HEK293 (cell line): Measurements from ENCODE around the gene C4orf36.

Experiments
- CTCF ChIA-PET: fragments of 350-600 bp; formaldehyde crosslinking; extraction: SDS; loops from one replicate; lab custom pipeline; 2021; ENCODE audit warnings: antibody characterized with exemption; lab: Yijun Ruan, JAX
- POLR2A ChIA-PET: fragments of 300-600 bp; formaldehyde crosslinking; extraction: SDS; loops from one replicate; lab custom pipeline; 2020; ENCODE audit warnings: antibody characterized with exemption, inconsistent platforms; lab: Yijun Ruan, JAX
- H3K27ac ChIP-seq: fragments of 200-500 bp; sonication (Bioruptor generic); 2 replicates; pipeline ENCODE4 v1.5.1; 2014; ENCODE audit warnings: low read depth, low read length, control low read depth, inconsistent platforms; ENCODE audit errors: extremely low read depth
- H3K36me3 ChIP-seq, 2 experiments: fragments of 200-500 bp in 1 of 2; sonication (Bioruptor generic) in 1 of 2; 1 replicate in 1 of 2; 2 replicates in 1 of 2; pipeline ENCODE4 v1.5.1; 2014 to 2017; ENCODE audit warnings: inconsistent platforms in 2 of 2, low read length in 2 of 2; ENCODE audit not compliant: control insufficient read depth in 2 of 2, insufficient read depth in 1 of 2
- H3K4me1 ChIP-seq: fragments of 200-500 bp; sonication (Bioruptor generic); 2 replicates; pipeline ENCODE4 v1.5.1; 2014; ENCODE audit warnings: mild to moderate bottlenecking, low read length, inconsistent platforms; ENCODE audit not compliant: control insufficient read depth, insufficient read depth
- H3K4me3 ChIP-seq: 2 replicates; pipeline ENCODE4 v1.5.1; 2011; ENCODE audit warnings: low read depth, mild to moderate bottlenecking, control low read depth, low read length, moderate library complexity
- H3K9me3 ChIP-seq: fragments of 200-500 bp; sonication (Bioruptor generic); 2 replicates; pipeline ENCODE4 v1.5.1; 2014; ENCODE audit warnings: low read depth, low read length, inconsistent platforms; ENCODE audit not compliant: control insufficient read depth, insufficient read depth
- FEZF1 ChIP-seq: fragments of 450-650 bp; formaldehyde crosslinking; IDR thresholded peaks from 2 replicates; pipeline ENCODE4 v1.5.1; 2016; ENCODE audit warnings: missing biosample characterization, missing genetic modification characterization
- GLI2 ChIP-seq: fragments of 450-650 bp; formaldehyde crosslinking; IDR thresholded peaks from 2 replicates; pipeline ENCODE4; 2017; ENCODE audit warnings: missing biosample characterization, missing genetic modification characterization, low read depth, borderline replicate concordance
- KLF10 ChIP-seq: fragments of 450-650 bp; IDR thresholded peaks from 2 replicates; pipeline ENCODE4 v1.5.1; 2018; ENCODE audit warnings: missing biosample characterization, mild to moderate bottlenecking, missing genetic modification characterization
- KLF7 ChIP-seq: fragments of 450-650 bp; formaldehyde crosslinking; IDR thresholded peaks from 2 replicates; pipeline ENCODE4 v1.5.1; 2016; ENCODE audit warnings: missing biosample characterization, missing genetic modification characterization, borderline replicate concordance
- KLF9 ChIP-seq: fragments of 450-650 bp; formaldehyde crosslinking; IDR thresholded peaks from 2 replicates; pipeline ENCODE4 v1.5.1; 2016; ENCODE audit warnings: missing biosample characterization, missing genetic modification characterization, low read depth
- MEIS1 ChIP-seq: sonication (generic); formaldehyde crosslinking; IDR thresholded peaks from 2 replicates; pipeline ENCODE4 v1.8.1; 2022; ENCODE audit warnings: missing genetic modification reagents, mild to moderate bottlenecking, borderline replicate concordance
- MZF1 ChIP-seq: fragments of 450-650 bp; formaldehyde crosslinking; IDR thresholded peaks from 2 replicates; pipeline ENCODE4 v1.5.1; 2017; ENCODE audit warnings: missing biosample characterization, missing genetic modification characterization, borderline replicate concordance
- SP7 ChIP-seq: fragments of 450-650 bp; formaldehyde crosslinking; IDR thresholded peaks from 2 replicates; pipeline ENCODE4 v1.5.1; 2016; ENCODE audit warnings: missing biosample characterization, missing genetic modification characterization
- ZFP37 ChIP-seq: fragments of 450-650 bp; formaldehyde crosslinking; IDR thresholded peaks from 2 replicates; pipeline ENCODE4 v1.5.1; 2016; ENCODE audit warnings: missing biosample characterization, missing genetic modification characterization
- ZNF174 ChIP-seq: fragments of 450-650 bp; formaldehyde crosslinking; IDR thresholded peaks from 2 replicates; pipeline ENCODE4 v1.5.0; 2017; ENCODE audit warnings: missing biosample characterization, mild to moderate bottlenecking, missing genetic modification characterization
- ZNF2 ChIP-seq: fragments of 450-650 bp; formaldehyde crosslinking; IDR thresholded peaks from 2 replicates; pipeline ENCODE4 v1.5.1; 2016; ENCODE audit warnings: missing biosample characterization, missing genetic modification characterization
- ZNF202 ChIP-seq: fragments of 450-650 bp; formaldehyde crosslinking; IDR thresholded peaks from 2 replicates; pipeline ENCODE4 v1.5.1; 2016; ENCODE audit warnings: missing biosample characterization, missing genetic modification characterization, borderline replicate concordance
- ZNF23 ChIP-seq: fragments of 450-650 bp; formaldehyde crosslinking; IDR thresholded peaks from 2 replicates; pipeline ENCODE4 v1.5.1; 2016; ENCODE audit warnings: missing biosample characterization, missing genetic modification characterization, borderline replicate concordance
- ZNF248 ChIP-seq: fragments of 450-650 bp; formaldehyde crosslinking; IDR thresholded peaks from 2 replicates; pipeline ENCODE4 v1.5.1; 2017; ENCODE audit warnings: missing biosample characterization, missing genetic modification characterization
- ZNF350 ChIP-seq: fragments of 450-650 bp; formaldehyde crosslinking; IDR thresholded peaks from 2 replicates; pipeline ENCODE4 v1.5.0; 2017; ENCODE audit warnings: missing biosample characterization, mild to moderate bottlenecking, missing genetic modification characterization
- ZNF426 ChIP-seq: fragments of 450-650 bp; formaldehyde crosslinking; IDR thresholded peaks from 2 replicates; pipeline ENCODE4 v1.5.1; 2017; ENCODE audit warnings: missing biosample characterization, missing genetic modification characterization, mild to moderate bottlenecking, inconsistent platforms, moderate library complexity
- ZNF521 ChIP-seq: fragments of 450-650 bp; formaldehyde crosslinking; IDR thresholded peaks from 2 replicates; pipeline ENCODE4 v1.5.1; 2017; ENCODE audit warnings: missing biosample characterization, mild to moderate bottlenecking, missing genetic modification characterization
- ZNF585B ChIP-seq: fragments of 450-650 bp; formaldehyde crosslinking; IDR thresholded peaks from 2 replicates; pipeline ENCODE4 v1.5.1; 2016; ENCODE audit warnings: missing biosample characterization, missing genetic modification characterization
- ZNF785 ChIP-seq: fragments of 450-650 bp; formaldehyde crosslinking; IDR thresholded peaks from 2 replicates; pipeline ENCODE4 v1.5.1; 2016; ENCODE audit warnings: missing biosample characterization, missing genetic modification characterization
- ZNF792 ChIP-seq: fragments of 450-650 bp; formaldehyde crosslinking; IDR thresholded peaks from 2 replicates; pipeline ENCODE4 v1.5.1; 2016; ENCODE audit warnings: missing biosample characterization, missing genetic modification characterization
- ZSCAN30 ChIP-seq: fragments of 450-650 bp; IDR thresholded peaks from 2 replicates; pipeline ENCODE4 v1.5.1; 2018; ENCODE audit warnings: missing biosample characterization, mild to moderate bottlenecking, missing genetic modification characterization, moderate library complexity
- TF ChIP-seq, protein P1 (sequence below): sonication (generic); formaldehyde crosslinking; IDR thresholded peaks from 2 replicates; pipeline ENCODE4 v1.8.1; 2022; ENCODE audit warnings: mild to moderate bottlenecking, moderate library complexity, missing genetic modification reagents
- TF ChIP-seq, protein P2 (sequence below): fragments of 450-650 bp; formaldehyde crosslinking; IDR thresholded peaks from 2 replicates; pipeline ENCODE4 v1.5.1; 2017; ENCODE audit warnings: missing biosample characterization, mild to moderate bottlenecking, missing genetic modification characterization, moderate library complexity
- TF ChIP-seq, protein P3 (sequence below): fragments of 450-650 bp; formaldehyde crosslinking; IDR thresholded peaks from 2 replicates; pipeline ENCODE4 v1.5.1; 2016; ENCODE audit warnings: missing biosample characterization, missing genetic modification characterization
- TF ChIP-seq, protein P4 (sequence below): fragments of 450-650 bp; formaldehyde crosslinking; IDR thresholded peaks from 2 replicates; pipeline ENCODE4 v1.5.1; 2016; ENCODE audit warnings: missing biosample characterization, missing genetic modification characterization, borderline replicate concordance
- TF ChIP-seq, protein P5 (sequence below): fragments of 450-650 bp; formaldehyde crosslinking; IDR thresholded peaks from 2 replicates; pipeline ENCODE4 v1.5.1; 2017; ENCODE audit warnings: missing biosample characterization, missing genetic modification characterization

C4orf36 gene

DNA sequence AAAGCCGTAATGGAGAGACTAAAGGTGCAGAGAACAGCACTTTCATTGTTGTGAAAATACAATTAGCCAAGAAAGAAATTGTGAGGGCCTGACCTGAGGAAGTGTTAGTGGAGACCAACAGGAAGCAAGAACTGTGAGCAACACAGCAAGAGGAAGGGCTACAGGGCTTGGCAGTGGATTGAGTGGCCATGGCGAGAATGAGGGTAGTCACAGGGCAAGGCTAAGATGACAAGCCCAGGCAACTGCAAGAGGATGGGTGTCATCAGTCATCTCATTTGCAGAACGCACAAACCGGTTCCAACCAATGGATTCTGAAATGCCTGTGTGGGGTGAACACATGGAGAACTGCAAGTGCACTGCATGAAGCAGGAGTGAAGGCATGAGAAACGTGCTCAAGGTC, 46.6 kb downstream of the C4orf36 start:
- Histone ChIP-seq H3K9me3 (no peaks in the 10 kb centered on the region), H3K27ac (no peak overlapping the region), H3K4me1 (no peaks in the 10 kb centered on the region), H3K4me3 (no peak overlapping the region), H3K36me3 (no peaks in the 10 kb centered on the region)
- TF ChIP-seq ZNF585B (tag by site-specific recombination) (no peak), KLF9 (no peak), ZSCAN30 (no peak), ZNF521 (tag by site-specific recombination) (no peak), ZNF350 (no peak), ZNF792 (tag by site-specific recombination) (no peak), ZNF202 (tag by site-specific recombination) (no peak), ZNF426 (tag by site-specific recombination) (no peak), MEIS1 (no peak), KLF10 (no peak), ZNF785 (tag by site-specific recombination) (no peak), GLI2 (tag by site-specific recombination) (no peak), ZNF2 (no peak), SP7 (tag by site-specific recombination) (no peak)
- TF ChIP-seq, protein P1, sequence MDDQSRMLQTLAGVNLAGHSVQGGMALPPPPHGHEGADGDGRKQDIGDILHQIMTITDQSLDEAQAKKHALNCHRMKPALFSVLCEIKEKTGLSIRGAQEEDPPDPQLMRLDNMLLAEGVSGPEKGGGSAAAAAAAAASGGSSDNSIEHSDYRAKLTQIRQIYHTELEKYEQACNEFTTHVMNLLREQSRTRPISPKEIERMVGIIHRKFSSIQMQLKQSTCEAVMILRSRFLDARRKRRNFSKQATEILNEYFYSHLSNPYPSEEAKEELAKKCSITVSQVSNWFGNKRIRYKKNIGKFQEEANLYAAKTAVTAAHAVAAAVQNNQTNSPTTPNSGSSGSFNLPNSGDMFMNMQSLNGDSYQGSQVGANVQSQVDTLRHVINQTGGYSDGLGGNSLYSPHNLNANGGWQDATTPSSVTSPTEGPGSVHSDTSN (CRISPR knock-in tag): no peak
- TF ChIP-seq, protein P2, sequence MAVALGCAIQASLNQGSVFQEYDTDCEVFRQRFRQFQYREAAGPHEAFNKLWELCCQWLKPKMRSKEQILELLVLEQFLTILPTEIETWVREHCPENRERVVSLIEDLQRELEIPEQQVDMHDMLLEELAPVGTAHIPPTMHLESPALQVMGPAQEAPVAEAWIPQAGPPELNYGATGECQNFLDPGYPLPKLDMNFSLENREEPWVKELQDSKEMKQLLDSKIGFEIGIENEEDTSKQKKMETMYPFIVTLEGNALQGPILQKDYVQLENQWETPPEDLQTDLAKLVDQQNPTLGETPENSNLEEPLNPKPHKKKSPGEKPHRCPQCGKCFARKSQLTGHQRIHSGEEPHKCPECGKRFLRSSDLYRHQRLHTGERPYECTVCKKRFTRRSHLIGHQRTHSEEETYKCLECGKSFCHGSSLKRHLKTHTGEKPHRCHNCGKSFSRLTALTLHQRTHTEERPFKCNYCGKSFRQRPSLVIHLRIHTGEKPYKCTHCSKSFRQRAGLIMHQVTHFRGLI: no peak
- TF ChIP-seq, protein P3, sequence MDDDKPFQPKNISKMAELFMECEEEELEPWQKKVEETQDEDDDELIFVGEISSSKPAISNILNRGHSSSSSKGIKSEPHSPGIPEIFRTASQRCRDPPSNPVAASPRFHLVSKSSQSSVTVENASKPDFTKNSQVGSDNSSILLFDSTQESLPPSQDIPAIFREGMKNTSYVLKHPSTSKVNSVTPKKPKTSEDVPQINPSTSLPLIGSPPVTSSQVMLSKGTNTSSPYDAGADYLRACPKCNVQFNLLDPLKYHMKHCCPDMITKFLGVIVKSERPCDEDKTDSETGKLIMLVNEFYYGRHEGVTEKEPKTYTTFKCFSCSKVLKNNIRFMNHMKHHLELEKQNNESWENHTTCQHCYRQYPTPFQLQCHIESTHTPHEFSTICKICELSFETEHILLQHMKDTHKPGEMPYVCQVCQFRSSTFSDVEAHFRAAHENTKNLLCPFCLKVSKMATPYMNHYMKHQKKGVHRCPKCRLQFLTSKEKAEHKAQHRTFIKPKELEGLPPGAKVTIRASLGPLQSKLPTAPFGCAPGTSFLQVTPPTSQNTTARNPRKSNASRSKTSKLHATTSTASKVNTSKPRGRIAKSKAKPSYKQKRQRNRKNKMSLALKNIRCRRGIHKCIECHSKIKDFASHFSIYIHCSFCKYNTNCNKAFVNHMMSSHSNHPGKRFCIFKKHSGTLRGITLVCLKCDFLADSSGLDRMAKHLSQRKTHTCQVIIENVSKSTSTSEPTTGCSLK (tag by site-specific recombination): no peak
- ChIA-PET CTCF (no interaction called here), POLR2A (no interaction called here)

DNA sequence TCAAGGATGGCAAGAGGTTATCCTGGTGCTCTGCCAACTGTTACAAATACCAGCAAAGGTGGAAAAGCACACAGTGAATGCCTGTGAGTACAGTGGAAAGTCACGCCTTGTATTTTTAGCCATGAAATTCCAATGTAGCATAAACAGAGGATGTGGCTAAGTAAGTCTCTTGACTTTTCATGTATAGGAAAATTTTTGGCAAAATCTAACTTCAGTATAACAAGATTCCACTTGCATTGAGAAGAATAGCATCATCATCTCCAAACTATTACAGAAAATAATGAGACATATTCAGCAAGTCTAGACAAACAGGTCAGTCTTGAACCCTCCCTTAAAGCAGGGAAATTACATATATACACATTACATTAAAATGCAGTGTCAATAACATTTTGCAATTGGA, 50.9 kb downstream of the C4orf36 start:
- Histone ChIP-seq H3K27ac (no peak overlapping the region), H3K4me3 (no peak overlapping the region), H3K4me1 (no peaks in the 10 kb centered on the region), H3K36me3 (no peaks in the 10 kb centered on the region), H3K9me3 (no peaks in the 10 kb centered on the region)
- POLR2A ChIA-PET: no interaction called here
- CTCF ChIA-PET: no interaction called here
- TF ChIP-seq ZNF248 (tag by site-specific recombination) (no peak), ZFP37 (no peak), ZNF23 (tag by site-specific recombination) (no peak), KLF7 (tag by site-specific recombination) (no peak), MZF1 (tag by site-specific recombination) (no peak), FEZF1 (tag by site-specific recombination) (no peak), ZNF174 (tag by site-specific recombination) (no peak)
- TF ChIP-seq, protein P4, sequence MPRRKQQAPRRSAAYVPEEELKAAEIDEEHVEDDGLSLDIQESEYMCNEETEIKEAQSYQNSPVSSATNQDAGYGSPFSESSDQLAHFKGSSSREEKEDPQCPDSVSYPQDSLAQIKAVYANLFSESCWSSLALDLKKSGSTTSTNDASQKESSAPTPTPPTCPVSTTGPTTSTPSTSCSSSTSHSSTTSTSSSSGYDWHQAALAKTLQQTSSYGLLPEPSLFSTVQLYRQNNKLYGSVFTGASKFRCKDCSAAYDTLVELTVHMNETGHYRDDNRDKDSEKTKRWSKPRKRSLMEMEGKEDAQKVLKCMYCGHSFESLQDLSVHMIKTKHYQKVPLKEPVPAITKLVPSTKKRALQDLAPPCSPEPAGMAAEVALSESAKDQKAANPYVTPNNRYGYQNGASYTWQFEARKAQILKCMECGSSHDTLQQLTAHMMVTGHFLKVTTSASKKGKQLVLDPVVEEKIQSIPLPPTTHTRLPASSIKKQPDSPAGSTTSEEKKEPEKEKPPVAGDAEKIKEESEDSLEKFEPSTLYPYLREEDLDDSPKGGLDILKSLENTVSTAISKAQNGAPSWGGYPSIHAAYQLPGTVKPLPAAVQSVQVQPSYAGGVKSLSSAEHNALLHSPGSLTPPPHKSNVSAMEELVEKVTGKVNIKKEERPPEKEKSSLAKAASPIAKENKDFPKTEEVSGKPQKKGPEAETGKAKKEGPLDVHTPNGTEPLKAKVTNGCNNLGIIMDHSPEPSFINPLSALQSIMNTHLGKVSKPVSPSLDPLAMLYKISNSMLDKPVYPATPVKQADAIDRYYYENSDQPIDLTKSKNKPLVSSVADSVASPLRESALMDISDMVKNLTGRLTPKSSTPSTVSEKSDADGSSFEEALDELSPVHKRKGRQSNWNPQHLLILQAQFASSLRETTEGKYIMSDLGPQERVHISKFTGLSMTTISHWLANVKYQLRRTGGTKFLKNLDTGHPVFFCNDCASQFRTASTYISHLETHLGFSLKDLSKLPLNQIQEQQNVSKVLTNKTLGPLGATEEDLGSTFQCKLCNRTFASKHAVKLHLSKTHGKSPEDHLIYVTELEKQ (tag by site-specific recombination): no peak
- TF ChIP-seq, protein P5, sequence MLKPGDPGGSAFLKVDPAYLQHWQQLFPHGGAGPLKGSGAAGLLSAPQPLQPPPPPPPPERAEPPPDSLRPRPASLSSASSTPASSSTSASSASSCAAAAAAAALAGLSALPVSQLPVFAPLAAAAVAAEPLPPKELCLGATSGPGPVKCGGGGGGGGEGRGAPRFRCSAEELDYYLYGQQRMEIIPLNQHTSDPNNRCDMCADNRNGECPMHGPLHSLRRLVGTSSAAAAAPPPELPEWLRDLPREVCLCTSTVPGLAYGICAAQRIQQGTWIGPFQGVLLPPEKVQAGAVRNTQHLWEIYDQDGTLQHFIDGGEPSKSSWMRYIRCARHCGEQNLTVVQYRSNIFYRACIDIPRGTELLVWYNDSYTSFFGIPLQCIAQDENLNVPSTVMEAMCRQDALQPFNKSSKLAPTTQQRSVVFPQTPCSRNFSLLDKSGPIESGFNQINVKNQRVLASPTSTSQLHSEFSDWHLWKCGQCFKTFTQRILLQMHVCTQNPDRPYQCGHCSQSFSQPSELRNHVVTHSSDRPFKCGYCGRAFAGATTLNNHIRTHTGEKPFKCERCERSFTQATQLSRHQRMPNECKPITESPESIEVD (tag by site-specific recombination): no peak
- TF ChIP-seq, protein P1 (CRISPR knock-in tag): no peak
